Naive thymus-derived CD4-positive, alpha-beta T cell (primary cell): ENCODE measurements around the gene FOXL3. TPM values are rescaled to one million over a fixed set of nuclear protein-coding genes. Genes with fewer than 3 reads are reported as not detected.

Experiments used
- ATAC-seq: fragments of 150-1000 bp; cut with Tn5 transposase; 2 replicates; pipeline ENCODE4 v1.10.0; 2021; ENCODE audit warnings: mild to moderate bottlenecking, moderate library complexity
- CTCF ChIA-PET: fragments of 350-600 bp; sonication (Branson Sonifier 250); formaldehyde crosslinking; loops from one replicate; lab custom pipeline; 2021; ENCODE audit warnings: antibody characterized with exemption; lab: Charles Lee
- POLR2A ChIA-PET: fragments of 350-600 bp; sonication (Branson Sonifier 250); formaldehyde crosslinking; loops from one replicate; lab custom pipeline; 2021; ENCODE audit warnings: antibody characterized with exemption, inconsistent platforms; lab: Charles Lee
- DNase-seq, 9 donors: peaks; one replicate each; pipeline versions ENCODE4 v3.0.0 to v3.0.0-alpha.2; 2020 to 2022; ENCODE audit warnings: mixed read lengths in 1 of 9
- H3K27ac ChIP-seq: one replicate; pipeline ENCODE4 v1.7.0; 2013; ENCODE audit warnings: mild to moderate bottlenecking, low read depth, low read length, moderate library complexity
- H3K27me3 ChIP-seq, 2 donors: one replicate each; pipeline ENCODE4 v1.7.0; 2013; ENCODE audit warnings: low read length in 2 of 2, mild to moderate bottlenecking in 2 of 2, moderate library complexity in 2 of 2; ENCODE audit not compliant: control insufficient read depth in 2 of 2, insufficient read depth in 2 of 2
- H3K36me3 ChIP-seq, 3 experiments: 1 replicate in 2 of 3; 2 replicates in 1 of 3; pipeline ENCODE4 v1.7.0; 2013; ENCODE audit warnings: low read length in 3 of 3, mild to moderate bottlenecking in 3 of 3, moderate library complexity in 1 of 3; ENCODE audit not compliant: insufficient read depth in 3 of 3, control insufficient read depth in 2 of 3
- H3K4me1 ChIP-seq, 2 donors: one replicate each; pipeline ENCODE4 v1.7.0; 2013; ENCODE audit warnings: low read length in 2 of 2, mild to moderate bottlenecking in 2 of 2, moderate library complexity in 1 of 2; ENCODE audit not compliant: control insufficient read depth in 2 of 2, insufficient read depth in 2 of 2
- H3K4me3 ChIP-seq: 2 replicates; pipeline ENCODE4 v1.7.0; 2013; ENCODE audit warnings: mild to moderate bottlenecking, low read length
- H3K9me3 ChIP-seq, 3 experiments: 1 replicate in 2 of 3; 2 replicates in 1 of 3; pipeline ENCODE4 v1.7.0; 2013; ENCODE audit warnings: low read length in 3 of 3; ENCODE audit not compliant: control insufficient read depth in 2 of 3
- H3K27ac Mint-ChIP-seq, 9 donors: one replicate each; pipeline ENCODE4 v1.8.0; 2020 to 2022; ENCODE audit warnings: mixed read lengths in 9 of 9, mild to moderate bottlenecking in 8 of 9, moderate library complexity in 5 of 9, inconsistent platforms in 2 of 9
- H3K27me3 Mint-ChIP-seq, 5 donors: one replicate each; pipeline ENCODE4 v1.8.0; 2021 to 2022; ENCODE audit warnings: mixed read lengths in 5 of 5, mild to moderate bottlenecking in 1 of 5
- H3K36me3 Mint-ChIP-seq, 5 donors: one replicate each; pipeline ENCODE4 v1.8.0; 2020 to 2022; ENCODE audit warnings: mixed read lengths in 5 of 5, mild to moderate bottlenecking in 3 of 5, inconsistent platforms in 1 of 5
- H3K4me1 Mint-ChIP-seq, 7 donors: one replicate each; pipeline ENCODE4 v1.8.0; 2020 to 2022; ENCODE audit warnings: mixed read lengths in 7 of 7, mild to moderate bottlenecking in 3 of 7, inconsistent platforms in 1 of 7
- H3K4me3 Mint-ChIP-seq, 10 donors: one replicate each; pipeline ENCODE4 v1.8.0; 2020 to 2022; ENCODE audit warnings: mild to moderate bottlenecking in 10 of 10, mixed read lengths in 10 of 10, moderate library complexity in 6 of 10, inconsistent platforms in 2 of 10
- H3K9me3 Mint-ChIP-seq, 11 donors: one replicate each; pipeline ENCODE4 v1.8.0; 2020 to 2022; ENCODE audit warnings: mixed read lengths in 11 of 11, mild to moderate bottlenecking in 4 of 11, inconsistent platforms in 1 of 11, moderate library complexity in 1 of 11
- intact Hi-C, 2 donors: fragments of 100-400 bp; cut with micrococcal nuclease; formaldehyde crosslinking; loops; one replicate each; pipeline ENCODE4 v1.15.1; 2023
- polyA plus RNA-seq, 2 donors: library from polyadenylated mRNA; unstranded; fragments of 300-500 nt; fragmentation: Illumina TruSeq; gene quantifications; one replicate each; pipeline ENCODE4 v1.2.3, GENCODE V29; 2021
- total RNA-seq, 6 experiments: library from RNA in 5 of 6; stranded (reverse) in 5 of 6; gene quantifications; 1 replicate in 5 of 6; 2 replicates in 1 of 6; pipeline ENCODE4 v1.2.3 and lab custom pipeline; 2021 to 2026

FOXL3 gene
- total and polyA plus RNA-seq, 7 experiments from 2014 or later = not detected

DNA sequence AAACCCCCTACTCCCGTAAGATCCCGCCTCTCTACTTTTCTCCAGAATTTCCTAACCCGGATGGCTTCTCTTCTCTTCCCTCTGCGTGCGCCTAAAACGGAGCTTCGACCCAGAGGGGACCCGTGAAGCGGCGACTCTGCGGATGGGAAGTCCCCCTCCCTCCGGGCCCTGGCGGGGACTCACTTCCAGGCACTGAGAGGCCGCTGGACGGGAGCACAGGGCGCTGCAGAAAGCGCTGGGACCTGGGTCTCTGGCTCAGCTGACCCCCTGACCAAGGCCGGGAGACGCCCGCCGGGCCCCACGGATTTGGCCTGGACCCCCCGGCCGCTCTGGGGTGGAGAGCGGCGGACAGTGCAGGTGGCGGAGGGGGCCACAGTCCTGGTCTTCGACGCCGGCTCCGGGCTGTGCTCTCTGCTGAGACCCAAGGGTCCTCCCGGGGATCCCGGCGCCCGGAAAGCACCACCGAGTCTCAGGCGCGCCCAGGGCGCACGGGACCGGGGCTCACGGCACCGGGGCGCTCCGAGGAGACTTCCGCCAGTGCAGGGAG is 688 bp upstream of the FOXL3 start:
- Histone ChIP-seq H3K4me3 (no peak overlapping the region), H3K36me3 (no peaks in the 10 kb centered on the region), H3K27ac (no peak overlapping the region), H3K27me3 (peaks cover 0 to 3% of the 10 kb centered on the region in 2 donors), H3K4me1 (no peaks in the 10 kb centered on the region), H3K9me3 (no peaks in the 10 kb centered on the region)
- H3K27ac Mint-ChIP-seq = no peak overlapping the region
- ATAC-seq (no peak), DNase-seq (peak in 1 of 9 donors; percentile 3)
- H3K4me1 Mint-ChIP-seq = no peaks in the 10 kb centered on the region
- POLR2A ChIA-PET = no interaction called here
- H3K9me3 Mint-ChIP-seq = no peaks in the 10 kb centered on the region
- H3K36me3 Mint-ChIP-seq = no peaks in the 10 kb centered on the region
- peak overlapping the region in 1 of 10 donors; percentile 7 for H3K4me3 Mint-ChIP-seq
- intact Hi-C loops = no loop called here
- CTCF ChIA-PET = no interaction called here
- peaks cover 32 to 62% (median 36%) of the 10 kb centered on the region in 5 donors for H3K27me3 Mint-ChIP-seq

DNA sequence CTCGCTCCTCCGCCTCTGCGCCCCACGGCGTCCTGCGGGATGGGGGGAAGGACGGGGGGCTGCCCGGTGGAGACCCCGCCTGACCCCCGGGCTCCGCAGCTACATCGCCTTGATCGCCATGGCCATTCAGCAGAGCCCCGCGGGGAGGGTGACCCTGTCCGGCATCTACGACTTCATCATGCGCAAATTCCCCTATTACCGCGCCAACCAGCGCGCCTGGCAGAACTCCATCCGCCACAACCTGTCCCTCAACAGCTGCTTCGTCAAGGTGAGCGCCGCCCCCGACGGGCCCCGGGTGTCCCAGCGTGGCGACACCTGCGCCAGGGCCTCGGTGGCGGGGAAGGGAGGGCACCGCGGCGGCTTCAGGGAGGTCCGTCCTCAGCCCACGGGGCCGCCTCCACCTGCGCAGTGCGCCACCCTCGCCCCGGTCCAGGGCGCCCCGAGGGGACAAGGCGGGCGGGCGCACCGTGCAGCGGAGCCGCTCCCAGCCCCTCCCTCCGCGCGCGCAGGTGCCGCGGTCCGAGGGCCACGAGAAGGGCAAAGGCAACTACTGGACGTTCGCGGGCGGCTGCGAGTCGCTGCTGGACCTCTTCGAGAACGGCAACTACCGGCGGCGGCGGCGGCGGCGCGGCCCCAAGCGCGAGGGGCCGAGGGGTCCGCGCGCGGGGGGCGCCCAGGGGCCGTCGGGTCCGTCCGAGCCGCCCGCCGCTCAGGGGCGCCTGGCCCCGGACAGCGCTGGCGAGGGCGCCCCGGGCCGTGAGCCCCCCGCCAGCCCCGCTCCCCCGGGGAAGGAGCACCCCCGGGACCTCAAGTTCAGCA is 793 bp downstream of the FOXL3 start:
- H3K27me3 Mint-ChIP-seq = peaks cover 27 to 56% (median 37%) of the 10 kb centered on the region in 5 donors
- ChIA-PET POLR2A (no interaction called here), CTCF (no interaction called here)
- no peaks in the 10 kb centered on the region for H3K9me3 ChIP-seq
- no peak overlapping the region for H3K4me3 Mint-ChIP-seq
- no peak for ATAC-seq
- no peak overlapping the region for H3K27ac Mint-ChIP-seq
- DNase-seq = peak in 1 of 9 donors; percentile 3
- H3K36me3 ChIP-seq = no peaks in the 10 kb centered on the region
- H3K27me3 ChIP-seq = peaks cover 0 to 3% of the 10 kb centered on the region in 2 donors
- H3K36me3 Mint-ChIP-seq = no peaks in the 10 kb centered on the region
- H3K4me3 ChIP-seq = no peak overlapping the region
- no peaks in the 10 kb centered on the region for H3K9me3 Mint-ChIP-seq
- intact Hi-C loops = no loop called here
- H3K4me1 ChIP-seq = no peaks in the 10 kb centered on the region
- no peaks in the 10 kb centered on the region for H3K4me1 Mint-ChIP-seq
- H3K27ac ChIP-seq = no peak overlapping the region

DNA sequence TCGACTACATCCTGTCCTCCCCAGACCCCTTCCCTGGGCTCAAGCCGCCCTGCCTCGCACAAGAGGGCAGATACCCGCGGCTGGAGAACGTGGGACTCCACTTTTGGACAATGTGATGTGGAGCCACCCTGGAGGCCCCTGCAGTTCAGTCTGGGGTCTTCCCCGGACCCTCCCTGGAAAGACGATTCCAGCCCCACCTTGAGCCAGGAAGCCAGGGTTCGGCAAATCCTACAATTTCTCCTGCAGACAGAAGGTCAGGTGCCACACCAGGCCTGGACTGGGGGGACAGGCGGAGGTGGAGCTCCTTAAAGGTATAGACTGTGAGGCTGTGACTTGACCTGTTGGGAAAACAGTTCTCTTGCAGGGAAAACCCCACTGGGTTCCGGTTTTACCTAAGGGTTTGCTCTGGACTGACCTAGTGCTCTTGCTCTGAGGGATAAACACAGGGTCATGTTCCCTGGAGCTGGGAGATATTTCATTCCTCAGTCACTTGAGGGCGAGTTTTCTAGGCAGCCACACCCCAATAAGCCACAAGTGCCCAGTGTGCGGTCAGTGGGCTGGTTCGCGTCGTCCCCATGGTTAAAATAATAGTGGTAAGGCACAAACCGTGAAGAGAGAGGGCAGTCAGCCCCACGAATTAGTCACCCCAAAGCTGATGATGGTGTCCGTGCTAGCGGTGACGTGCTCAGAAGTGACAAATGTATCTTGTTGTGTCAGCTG is 1.6 kb downstream of the FOXL3 start:
- ATAC-seq (no peak), DNase-seq (peak in 1 of 9 donors; percentile 3)
- H3K36me3 Mint-ChIP-seq = no peaks in the 10 kb centered on the region
- intact Hi-C loops = no loop called here
- ChIA-PET POLR2A (interaction anchor here (0.6 kb wide), 1 partner anchor 903 kb away, joined by 3 read pairs; no protein-coding TSS in a partner anchor), CTCF (no interaction called here)
- H3K27ac Mint-ChIP-seq = peak overlapping the region in 1 of 9 donors; percentile 59
- Histone ChIP-seq H3K27me3 (peaks cover 0 to 3% of the 10 kb centered on the region in 2 donors), H3K9me3 (no peaks in the 10 kb centered on the region), H3K27ac (no peak overlapping the region), H3K4me3 (no peak overlapping the region), H3K4me1 (no peaks in the 10 kb centered on the region), H3K36me3 (no peaks in the 10 kb centered on the region)
- peaks cover 25 to 52% (median 35%) of the 10 kb centered on the region in 5 donors for H3K27me3 Mint-ChIP-seq
- H3K9me3 Mint-ChIP-seq = no peaks in the 10 kb centered on the region
- peak overlapping the region in 1 of 10 donors; percentile 16 for H3K4me3 Mint-ChIP-seq
- H3K4me1 Mint-ChIP-seq = peaks cover 0 to 2% (median 0%) of the 10 kb centered on the region in 7 donors

DNA sequence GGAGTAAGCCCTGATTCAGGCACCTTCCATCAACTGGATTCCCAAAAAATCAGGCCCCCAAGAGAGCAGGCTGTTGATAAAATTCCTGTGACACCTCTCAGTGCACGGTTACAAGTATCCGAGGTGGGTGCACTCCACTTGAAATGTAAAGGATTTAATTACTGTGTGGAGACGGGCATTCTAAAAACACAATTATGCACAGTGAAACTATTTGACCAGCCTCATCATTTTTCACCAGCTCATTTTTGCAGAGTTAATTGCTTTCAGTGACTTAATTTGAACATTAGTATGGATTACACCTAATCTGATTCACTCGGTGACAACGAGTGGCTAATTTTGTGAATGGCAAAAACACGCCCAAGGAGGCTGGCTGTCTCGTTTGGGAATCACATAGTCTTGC is 2.3 kb downstream of the FOXL3 start:
- ChIA-PET CTCF (no interaction called here), POLR2A (interaction anchor here (0.6 kb wide), 1 partner anchor 903 kb away, joined by 3 read pairs; no protein-coding TSS in a partner anchor)
- no peaks in the 10 kb centered on the region for H3K36me3 Mint-ChIP-seq
- ATAC-seq (no peak), DNase-seq (no peak)
- no peak overlapping the region for H3K27ac Mint-ChIP-seq
- peaks cover 0 to 3% (median 0%) of the 10 kb centered on the region in 7 donors for H3K4me1 Mint-ChIP-seq
- no peaks in the 10 kb centered on the region for H3K9me3 Mint-ChIP-seq
- no peak overlapping the region for H3K27ac ChIP-seq
- H3K4me3 ChIP-seq = no peak overlapping the region
- H3K36me3 ChIP-seq = no peaks in the 10 kb centered on the region
- H3K9me3 ChIP-seq = no peaks in the 10 kb centered on the region
- no peak overlapping the region for H3K4me3 Mint-ChIP-seq
- peaks cover 24 to 48% (median 32%) of the 10 kb centered on the region in 5 donors for H3K27me3 Mint-ChIP-seq
- H3K27me3 ChIP-seq = peaks cover 0 to 3% of the 10 kb centered on the region in 2 donors
- intact Hi-C loops = no loop called here
- no peaks in the 10 kb centered on the region for H3K4me1 ChIP-seq

DNA sequence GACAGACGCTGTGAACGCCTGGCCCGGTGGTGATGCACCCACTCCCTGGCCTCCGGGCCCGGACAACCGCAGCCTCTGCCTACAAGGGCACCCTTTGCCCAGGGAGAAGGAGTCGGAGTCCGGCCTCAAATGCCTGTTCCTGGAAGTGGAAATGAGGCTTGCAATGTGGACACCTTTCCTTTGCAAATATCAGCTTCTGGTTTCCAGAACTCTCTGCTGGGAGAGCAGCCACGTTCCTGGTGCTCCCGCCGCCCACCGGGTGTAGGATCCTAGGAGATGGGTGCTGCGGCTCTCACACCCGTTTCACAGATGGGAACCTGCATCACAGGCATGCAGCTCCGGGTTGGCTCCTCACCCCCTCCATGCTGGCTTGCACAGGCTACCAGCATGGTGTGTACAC is 2.9 kb downstream of the FOXL3 start:
- no peaks in the 10 kb centered on the region for H3K9me3 Mint-ChIP-seq
- H3K4me1 ChIP-seq = no peaks in the 10 kb centered on the region

DNA sequence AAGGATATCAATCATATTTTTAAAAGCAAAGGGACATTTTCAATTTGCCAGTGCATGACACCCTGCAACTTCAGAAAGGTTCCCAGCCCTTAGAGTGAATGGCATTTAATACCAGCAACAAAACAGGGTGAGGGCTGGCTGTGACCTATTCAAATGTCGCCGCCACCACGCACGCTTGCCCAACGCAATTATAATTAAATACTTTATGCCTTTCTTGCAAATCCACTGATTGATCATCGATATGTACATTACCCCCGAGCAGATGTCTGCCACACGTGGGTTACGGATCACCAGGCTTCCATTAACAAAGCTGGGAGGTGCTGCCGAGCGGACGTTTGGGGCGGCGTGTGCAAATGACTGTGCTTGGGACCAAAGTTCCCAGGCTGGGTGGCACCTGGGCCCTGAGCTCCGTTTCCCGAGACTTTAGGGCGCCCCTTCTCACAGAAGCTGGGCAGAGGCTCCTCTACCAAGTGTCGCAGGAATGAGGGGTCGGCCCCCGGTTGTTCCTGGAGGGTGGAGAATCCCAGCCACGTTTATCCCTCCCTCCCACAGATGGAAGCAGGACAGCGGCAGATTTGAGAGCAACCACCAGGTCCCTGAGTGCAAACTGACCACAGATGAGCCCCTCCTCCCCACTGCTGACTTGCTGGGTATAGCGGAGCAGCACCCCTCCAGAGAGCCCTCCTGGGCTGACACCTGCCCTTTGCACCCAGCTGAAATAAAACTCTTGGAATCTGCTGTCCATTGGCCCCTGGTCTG is 3.9 kb downstream of the FOXL3 start:
- peaks cover 16 to 33% (median 26%) of the 10 kb centered on the region in 5 donors for H3K27me3 Mint-ChIP-seq
- no peak overlapping the region for H3K4me3 Mint-ChIP-seq
- Histone ChIP-seq H3K4me1 (no peaks in the 10 kb centered on the region), H3K4me3 (no peak overlapping the region), H3K36me3 (no peaks in the 10 kb centered on the region), H3K27me3 (peaks cover 0 to 3% of the 10 kb centered on the region in 2 donors), H3K27ac (no peak overlapping the region), H3K9me3 (no peaks in the 10 kb centered on the region)
- H3K9me3 Mint-ChIP-seq = no peaks in the 10 kb centered on the region
- POLR2A ChIA-PET = no interaction called here
- ATAC-seq (no peak), DNase-seq (no peak)
- no peaks in the 10 kb centered on the region for H3K36me3 Mint-ChIP-seq
- intact Hi-C loops = no loop called here
- no peak overlapping the region for H3K27ac Mint-ChIP-seq
- CTCF ChIA-PET = no interaction called here
- peaks cover 0 to 3% (median 0%) of the 10 kb centered on the region in 7 donors for H3K4me1 Mint-ChIP-seq

More for the DNA sequence above, 2.9 kb downstream of the FOXL3 start:
- peak overlapping the region in 1 of 10 donors; percentile 2 for H3K4me3 Mint-ChIP-seq
- ATAC-seq = no peak
- ChIA-PET POLR2A (no interaction called here), CTCF (no interaction called here)
- no peak overlapping the region for H3K4me3 ChIP-seq
- DNase-seq = no peak
- no peaks in the 10 kb centered on the region for H3K36me3 Mint-ChIP-seq
- peaks cover 0 to 3% of the 10 kb centered on the region in 2 donors for H3K27me3 ChIP-seq
- peaks cover 0 to 3% (median 0%) of the 10 kb centered on the region in 7 donors for H3K4me1 Mint-ChIP-seq
- no peaks in the 10 kb centered on the region for H3K36me3 ChIP-seq
- H3K9me3 ChIP-seq = no peaks in the 10 kb centered on the region
- H3K27ac ChIP-seq = no peak overlapping the region
- H3K27ac Mint-ChIP-seq = no peak overlapping the region
- peaks cover 21 to 42% (median 30%) of the 10 kb centered on the region in 5 donors for H3K27me3 Mint-ChIP-seq
- intact Hi-C loops = no loop called here
